GM19455 (cell line): ENCODE results near the gene DACT2.
"Not testable (repeated sequence)": the region's sequence is repeated elsewhere in the genome, so short reads cannot be mapped to it uniquely, and the experiment has no call there.

Experiments
- ATAC-seq: cut with Tn5 transposase; IDR thresholded peaks from one replicate; pipeline ENCODE4 v1.9.1; 2021; ENCODE audit not compliant: unreplicated experiment

DACT2 gene

GRCh38 chr6:168268755-168269154, 50.8 kb downstream of the DACT2 start:
- no peak for ATAC-seq

DNA sequence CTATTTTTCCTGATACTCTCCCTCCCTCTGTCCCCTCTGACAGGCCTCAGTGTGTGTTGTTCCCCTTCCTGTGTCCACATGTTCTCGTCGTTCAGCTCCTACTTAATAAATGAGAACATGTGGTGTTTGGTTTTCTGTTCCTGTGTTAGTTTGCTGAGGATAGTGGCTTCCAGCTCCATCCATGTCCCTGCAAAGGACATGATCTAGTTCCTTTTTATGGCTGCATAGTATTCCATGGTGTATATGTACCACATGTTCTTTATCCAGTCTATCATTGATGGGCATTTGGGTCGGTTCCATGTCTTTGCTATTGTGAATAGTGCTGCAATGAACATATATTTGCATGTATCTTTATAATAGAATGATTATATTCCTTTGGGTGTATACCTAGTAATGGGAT, 51.8 kb downstream of the DACT2 start:
- ATAC-seq = not testable (repeated sequence)

GRCh38 chr6:168265827-168266815, 53.5 kb downstream of the DACT2 start:
- ATAC-seq = no peak

- ATAC-seq = no peak
These were observed 54.2 kb downstream of the DACT2 start for GRCh38 chr6:168265394-168265793.

GRCh38 chr6:168264593-168265335, 54.8 kb downstream of the DACT2 start:
- no peak for ATAC-seq

- ATAC-seq = no peak
These were observed 56.1 kb downstream of the DACT2 start for GRCh38 chr6:168263351-168263905.

- no peak for ATAC-seq
These were observed 58.3 kb downstream of the DACT2 start for GRCh38 chr6:168261234-168261633.

DNA sequence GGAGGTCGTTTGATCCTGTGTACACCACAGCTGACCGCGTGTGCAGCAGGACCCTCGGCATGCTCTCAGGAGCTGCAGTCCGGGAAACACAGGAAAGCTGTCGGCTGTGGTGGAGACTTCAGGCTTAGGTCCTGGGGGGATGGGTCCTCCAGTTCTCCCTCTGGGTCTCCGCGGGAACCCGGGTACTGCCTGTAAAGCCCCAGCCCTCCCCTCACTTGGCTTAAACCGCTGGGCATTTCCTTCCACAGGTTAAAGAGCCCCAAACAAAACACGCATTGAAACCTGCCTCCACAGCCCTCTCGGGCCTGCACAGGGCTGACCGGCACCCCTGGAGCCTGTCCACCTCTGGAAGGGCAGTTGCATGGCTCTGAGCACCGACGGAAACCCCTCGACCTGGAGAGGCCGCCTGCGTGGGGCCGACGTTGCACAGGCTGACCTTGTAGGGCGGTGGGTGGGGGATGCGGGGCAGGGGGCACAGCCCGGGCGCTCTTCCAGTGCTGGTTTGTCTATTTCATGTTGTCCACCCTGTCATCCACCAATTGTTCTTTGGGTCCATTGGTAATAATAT, 59.1 kb downstream of the DACT2 start:
- no peak for ATAC-seq

DNA sequence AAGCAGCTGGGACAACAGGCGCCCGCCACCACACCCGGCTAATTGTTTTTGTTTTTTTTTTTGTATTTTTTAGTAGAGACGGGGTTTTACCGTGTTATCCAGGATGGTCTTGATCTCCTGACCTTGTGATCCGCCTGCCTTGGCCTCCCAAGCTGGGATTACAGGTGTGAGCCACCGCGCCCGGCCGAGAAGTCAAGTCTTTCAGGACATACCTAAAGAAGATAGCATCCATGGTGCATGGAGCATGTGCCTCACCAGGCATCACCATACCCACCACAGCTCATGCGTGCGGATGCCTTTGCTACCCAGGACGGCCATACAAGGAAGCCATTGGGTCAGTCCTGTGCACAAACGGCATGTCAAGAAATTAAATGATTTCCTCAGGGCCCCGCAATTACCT, 60.8 kb downstream of the DACT2 start:
- ATAC-seq = no peak

DNA sequence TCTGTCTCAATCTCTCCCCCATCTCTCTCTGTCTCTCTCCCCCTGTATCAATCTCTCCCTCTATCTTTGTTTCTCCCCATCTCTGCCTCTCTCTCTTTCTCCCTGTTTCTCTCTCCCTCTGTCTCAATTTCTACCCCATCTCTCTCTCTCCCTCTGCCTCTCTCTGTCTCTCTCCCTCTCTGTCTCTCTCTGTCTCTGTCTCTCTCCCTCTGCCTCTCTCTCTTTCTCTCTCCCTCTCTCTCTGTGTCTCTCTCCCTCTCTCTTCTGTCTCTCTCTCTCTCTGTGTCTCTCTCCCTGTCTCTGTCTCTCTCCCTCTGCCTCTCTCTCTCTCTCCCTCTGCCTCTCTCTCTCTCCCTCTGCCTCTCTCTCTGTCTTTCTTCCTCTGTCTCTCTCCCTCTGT, 62.6 kb downstream of the DACT2 start:
- no peak for ATAC-seq
